ENCODE results near the gene PCSK9.

DNA sequence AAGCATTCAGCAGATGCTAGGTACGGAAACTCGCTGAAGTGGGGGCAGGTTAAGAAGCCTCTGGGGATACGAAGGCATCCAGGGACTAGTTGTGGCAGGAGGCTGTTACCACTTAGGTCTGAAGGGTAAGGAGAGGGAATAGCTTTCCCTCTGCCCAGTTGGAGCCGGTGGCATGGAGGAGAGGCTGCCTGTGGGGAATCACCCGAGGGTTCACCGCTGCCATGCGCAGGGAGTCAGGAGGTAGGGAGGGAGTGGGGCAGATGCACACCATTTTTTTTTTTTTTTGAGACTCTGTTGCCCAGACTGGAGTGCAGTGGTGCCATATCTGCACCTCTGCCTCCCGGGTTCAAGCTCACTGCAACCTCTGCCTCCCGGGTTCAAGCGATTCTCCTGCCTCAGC, 6.1 kb downstream of the PCSK9 start:
- TF ChIP-seq, protein P1, sequence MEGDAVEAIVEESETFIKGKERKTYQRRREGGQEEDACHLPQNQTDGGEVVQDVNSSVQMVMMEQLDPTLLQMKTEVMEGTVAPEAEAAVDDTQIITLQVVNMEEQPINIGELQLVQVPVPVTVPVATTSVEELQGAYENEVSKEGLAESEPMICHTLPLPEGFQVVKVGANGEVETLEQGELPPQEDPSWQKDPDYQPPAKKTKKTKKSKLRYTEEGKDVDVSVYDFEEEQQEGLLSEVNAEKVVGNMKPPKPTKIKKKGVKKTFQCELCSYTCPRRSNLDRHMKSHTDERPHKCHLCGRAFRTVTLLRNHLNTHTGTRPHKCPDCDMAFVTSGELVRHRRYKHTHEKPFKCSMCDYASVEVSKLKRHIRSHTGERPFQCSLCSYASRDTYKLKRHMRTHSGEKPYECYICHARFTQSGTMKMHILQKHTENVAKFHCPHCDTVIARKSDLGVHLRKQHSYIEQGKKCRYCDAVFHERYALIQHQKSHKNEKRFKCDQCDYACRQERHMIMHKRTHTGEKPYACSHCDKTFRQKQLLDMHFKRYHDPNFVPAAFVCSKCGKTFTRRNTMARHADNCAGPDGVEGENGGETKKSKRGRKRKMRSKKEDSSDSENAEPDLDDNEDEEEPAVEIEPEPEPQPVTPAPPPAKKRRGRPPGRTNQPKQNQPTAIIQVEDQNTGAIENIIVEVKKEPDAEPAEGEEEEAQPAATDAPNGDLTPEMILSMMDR (optimal IDR thresholded peaks at IDR 0.05 in 1 of 3, IDR thresholded peaks at IDR 0.05 in 1 of 3, conservative IDR thresholded peaks at IDR 0.05 in 1 of 3; ENCODE audit: extremely low read depth in 1 of 3, insufficient read depth in 2 of 3, low read length in 3 of 3): no peak
- TF ChIP-seq EZH2 (IDR thresholded peaks at IDR 0.05; ENCODE audit: low read length): no peak

All from keratinocyte (primary cell).